ENCODE results near the gene FRMD4B.

DNA sequence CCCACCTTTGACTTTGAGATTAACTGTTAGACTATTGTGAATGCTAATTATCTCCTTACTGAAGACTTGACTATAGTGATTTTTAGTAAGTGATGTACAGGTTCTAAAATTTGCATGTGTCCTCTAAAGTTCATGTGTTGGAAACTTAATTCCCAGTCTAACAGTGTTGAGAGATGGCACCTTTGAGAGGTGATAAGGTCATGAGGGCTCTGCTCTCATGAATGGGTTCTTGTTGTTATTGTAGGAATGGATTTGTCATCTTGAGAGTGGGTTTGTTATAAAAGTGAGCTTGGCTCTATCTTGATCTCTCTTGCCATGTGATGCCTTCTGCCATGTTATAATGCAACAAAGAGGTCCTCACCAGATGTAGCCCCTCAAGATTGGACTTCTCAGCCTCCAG, 244.6 kb downstream of the FRMD4B start:
- TF ChIP-seq, protein P1, sequence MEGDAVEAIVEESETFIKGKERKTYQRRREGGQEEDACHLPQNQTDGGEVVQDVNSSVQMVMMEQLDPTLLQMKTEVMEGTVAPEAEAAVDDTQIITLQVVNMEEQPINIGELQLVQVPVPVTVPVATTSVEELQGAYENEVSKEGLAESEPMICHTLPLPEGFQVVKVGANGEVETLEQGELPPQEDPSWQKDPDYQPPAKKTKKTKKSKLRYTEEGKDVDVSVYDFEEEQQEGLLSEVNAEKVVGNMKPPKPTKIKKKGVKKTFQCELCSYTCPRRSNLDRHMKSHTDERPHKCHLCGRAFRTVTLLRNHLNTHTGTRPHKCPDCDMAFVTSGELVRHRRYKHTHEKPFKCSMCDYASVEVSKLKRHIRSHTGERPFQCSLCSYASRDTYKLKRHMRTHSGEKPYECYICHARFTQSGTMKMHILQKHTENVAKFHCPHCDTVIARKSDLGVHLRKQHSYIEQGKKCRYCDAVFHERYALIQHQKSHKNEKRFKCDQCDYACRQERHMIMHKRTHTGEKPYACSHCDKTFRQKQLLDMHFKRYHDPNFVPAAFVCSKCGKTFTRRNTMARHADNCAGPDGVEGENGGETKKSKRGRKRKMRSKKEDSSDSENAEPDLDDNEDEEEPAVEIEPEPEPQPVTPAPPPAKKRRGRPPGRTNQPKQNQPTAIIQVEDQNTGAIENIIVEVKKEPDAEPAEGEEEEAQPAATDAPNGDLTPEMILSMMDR (IDR thresholded peaks at IDR 0.05): no peak
- TF ChIP-seq EP300 (IDR thresholded peaks at IDR 0.05; ENCODE audit: low read depth): no peak

All from transverse colon (tissue), 3 donors.